ENCODE data around the gene MSI2. TPM values are rescaled to one million over a fixed set of nuclear protein-coding genes. Genes with fewer than 3 reads are reported as not detected.

The MSI2 gene
- total RNA-seq, 1 donor from 2014 or later: 21.1 TPM

DNA sequence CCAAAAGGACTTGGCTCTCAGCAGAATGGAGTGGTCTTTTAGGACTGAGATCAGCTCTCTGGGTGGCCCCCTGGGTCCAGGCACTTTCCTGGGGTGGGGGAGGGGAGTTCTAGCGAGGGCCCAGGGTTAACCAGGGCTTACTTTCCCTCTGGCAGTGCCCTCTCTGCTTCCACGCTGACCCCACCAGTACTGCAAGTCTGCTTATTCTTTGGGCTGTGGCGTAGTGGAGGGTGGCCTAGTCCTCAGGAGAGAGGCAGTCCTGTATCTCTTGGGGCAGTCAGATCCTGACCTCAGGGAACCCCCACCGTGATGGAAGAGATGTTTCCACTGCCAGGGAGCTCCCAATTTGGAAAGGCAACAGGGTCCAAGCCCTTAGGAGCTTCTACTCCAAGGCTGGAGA, 409.4 kb downstream of the MSI2 start:
- TF ChIP-seq CTCF (IDR thresholded peaks at IDR 0.05; ENCODE audit: insufficient read depth, low read length, severe bottlenecking): no peak
- FAIRE-seq: no peak

GRCh38 chr17:57666201-57666870, 410.0 kb downstream of the MSI2 start:
- Histone ChIP-seq H3K36me3 (ENCODE audit: control insufficient read depth, insufficient read depth, low read length) (no peaks in the 10 kb centered on the region), H3K27me3 (ENCODE audit: control insufficient read depth, insufficient read depth, low read length) (no peaks in the 10 kb centered on the region), H3K4me3 (ENCODE audit: low read depth, low read length) (no peak overlapping the region)
- DNase-seq (ENCODE audit: low read depth) (no peak), FAIRE-seq (no peak)
- no peak for TF ChIP-seq CTCF (IDR thresholded peaks at IDR 0.05; ENCODE audit: insufficient read depth, low read length, severe bottlenecking)

More for the DNA sequence above, 409.4 kb downstream of the MSI2 start:
- DNase-seq (ENCODE audit: low read depth): no peak
- Histone ChIP-seq H3K27me3 (ENCODE audit: control insufficient read depth, insufficient read depth, low read length) (no peaks in the 10 kb centered on the region), H3K36me3 (ENCODE audit: control insufficient read depth, insufficient read depth, low read length) (no peaks in the 10 kb centered on the region), H3K4me3 (ENCODE audit: low read depth, low read length) (no peak overlapping the region)

- no peak for TF ChIP-seq CTCF (IDR thresholded peaks at IDR 0.05; ENCODE audit: insufficient read depth, low read length, severe bottlenecking)
- Histone ChIP-seq H3K4me3 (ENCODE audit: low read depth, low read length) (no peak overlapping the region), H3K36me3 (ENCODE audit: control insufficient read depth, insufficient read depth, low read length) (no peaks in the 10 kb centered on the region), H3K27me3 (ENCODE audit: control insufficient read depth, insufficient read depth, low read length) (no peaks in the 10 kb centered on the region)
- FAIRE-seq (peak; percentile 68), DNase-seq (ENCODE audit: low read depth) (no peak)
Measured at GRCh38 chr17:57666946-57667345, 410.6 kb downstream of the MSI2 start.

- no peak for DNase-seq (ENCODE audit: low read depth)
- FAIRE-seq: no peak
- TF ChIP-seq CTCF (IDR thresholded peaks at IDR 0.05; ENCODE audit: insufficient read depth, low read length, severe bottlenecking): no peak
- H3K4me3 ChIP-seq (ENCODE audit: low read depth, low read length): no peak overlapping the region
- no peaks in the 10 kb centered on the region for H3K36me3 ChIP-seq (ENCODE audit: control insufficient read depth, insufficient read depth, low read length)
- no peaks in the 10 kb centered on the region for H3K27me3 ChIP-seq (ENCODE audit: control insufficient read depth, insufficient read depth, low read length)
Measured at GRCh38 chr17:57667461-57667923, 411.2 kb downstream of the MSI2 start.

DNA sequence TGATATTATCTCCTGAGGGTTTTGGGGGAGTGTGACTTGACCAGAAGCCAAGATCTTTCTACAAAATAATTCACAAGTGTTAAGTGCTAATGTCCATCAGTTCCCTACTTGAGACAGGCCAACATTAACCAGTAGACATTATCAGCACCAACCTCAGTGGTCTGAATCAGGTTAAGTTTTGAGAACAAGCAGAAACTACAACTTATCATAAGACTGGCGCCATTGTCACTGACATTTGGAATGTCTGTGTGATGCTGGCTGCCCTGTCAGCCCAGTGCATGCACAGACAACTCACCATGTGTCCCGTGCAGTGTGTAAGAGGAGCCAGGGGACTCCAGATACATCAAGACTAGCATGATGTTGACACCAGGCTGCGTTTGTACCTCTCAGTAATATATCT, 412.0 kb downstream of the MSI2 start:
- H3K27me3 ChIP-seq (ENCODE audit: control insufficient read depth, insufficient read depth, low read length): no peaks in the 10 kb centered on the region
- no peak for TF ChIP-seq CTCF (IDR thresholded peaks at IDR 0.05; ENCODE audit: insufficient read depth, low read length, severe bottlenecking)
- H3K36me3 ChIP-seq (ENCODE audit: control insufficient read depth, insufficient read depth, low read length): no peaks in the 10 kb centered on the region
- H3K4me3 ChIP-seq (ENCODE audit: low read depth, low read length): no peak overlapping the region
- DNase-seq (ENCODE audit: low read depth) (no peak), FAIRE-seq (no peak)

Measured in bronchial epithelial cell (primary cell).